CMK (cell line): ENCODE measurements around the gene RRAGD.

ENCODE experiments used
- DNase-seq: peaks from one replicate; pipeline ENCODE4 v3.0.0-alpha.2; 2010; ENCODE audit warnings: low read depth

RRAGD gene

GRCh38 chr6:89375427-89376267 lies 36.4 kb downstream of the RRAGD start:
- DNase-seq = peak; percentile 12

GRCh38 chr6:89372506-89372901 lies 39.6 kb downstream of the RRAGD start:
- DNase-seq = no peak

GRCh38 chr6:89371849-89372505 lies 40.1 kb downstream of the RRAGD start:
- DNase-seq = peak; percentile 36

GRCh38 chr6:89368999-89369398 lies 43.1 kb downstream of the RRAGD start:
- DNase-seq = no peak

GRCh38 chr6:89368107-89368506 lies 44.0 kb downstream of the RRAGD start:
- DNase-seq = no peak

GRCh38 chr6:89364586-89364985 lies 47.5 kb downstream of the RRAGD start:
- DNase-seq = no peak

GRCh38 chr6:89361171-89361570 lies 50.9 kb downstream of the RRAGD start:
- no peak for DNase-seq

GRCh38 chr6:89360415-89360999 lies 51.6 kb downstream of the RRAGD start:
- DNase-seq = no peak

- no peak for DNase-seq
Observed at GRCh38 chr6:89359561-89359960, 52.5 kb downstream of the RRAGD start.

- no peak for DNase-seq
Observed at GRCh38 chr6:89357390-89357789, 54.7 kb downstream of the RRAGD start.

- DNase-seq = no peak
Observed at GRCh38 chr6:89356642-89357170, 55.4 kb downstream of the RRAGD start.

GRCh38 chr6:89355511-89356194 lies 56.4 kb downstream of the RRAGD start:
- no peak for DNase-seq

GRCh38 chr6:89353702-89354392 lies 58.2 kb downstream of the RRAGD start:
- DNase-seq = no peak

- DNase-seq = no peak
Observed at GRCh38 chr6:89353118-89353556, 58.9 kb downstream of the RRAGD start.

- DNase-seq = peak; percentile 32
Observed at GRCh38 chr6:89352278-89353117, 59.6 kb downstream of the RRAGD start, which contains the start of gene UBE2J1. Gene UBE2J1 (minus strand): TSS chr6:89352722. CDS start chr6:89352569, 153 bp downstream.

- DNase-seq = no peak
Observed at GRCh38 chr6:89351671-89352277, 60.3 kb downstream of the RRAGD start.

- DNase-seq = no peak
Observed at GRCh38 chr6:89350281-89350966, 61.6 kb downstream of the RRAGD start.

GRCh38 chr6:89348372-89348771 lies 63.7 kb downstream of the RRAGD start:
- no peak for DNase-seq

- no peak for DNase-seq
Observed at GRCh38 chr6:89347825-89348224, 64.2 kb downstream of the RRAGD start.
